ENCODE data around the gene CYB561A3.

GRCh38 chr11:61357894-61358239 lies 3.8 kb downstream of the CYB561A3 start:
- no peak for TF ChIP-seq ZC3H10 (CRISPR knock-in tag; IDR thresholded peaks at IDR 0.05)
- TF ChIP-seq ZFP30 (CRISPR knock-in tag; IDR thresholded peaks at IDR 0.05) = no peak
- TF ChIP-seq ZNF565 (CRISPR knock-in tag; conservative IDR thresholded peaks at IDR 0.05; ENCODE audit: low read depth) = no peak
- TF ChIP-seq TOX (CRISPR knock-in tag; IDR thresholded peaks at IDR 0.05; ENCODE audit: borderline replicate concordance) = no peak
